HepG2 (cell line): ENCODE results near the gene RXFP1.

Experiments used
- CTCF ChIP-seq: sonication (generic); formaldehyde crosslinking; IDR thresholded peaks from 2 replicates; pipeline ENCODE4 v1.5.0; 2020; ENCODE audit warnings: mild to moderate bottlenecking, missing genetic modification reagents, moderate library complexity
- DPF2 ChIP-seq: sonication (generic); formaldehyde crosslinking; IDR thresholded peaks from 2 replicates; pipeline ENCODE4 v1.4.0; 2020; ENCODE audit warnings: mild to moderate bottlenecking, low read depth, missing genetic modification reagents, borderline replicate concordance
- EP300 ChIP-seq, 3 experiments: sonication (generic) in 1 of 3; formaldehyde crosslinking in 1 of 3; IDR thresholded peaks; 2 replicates each; pipeline versions ENCODE4 v1.5.1 to v1.6.1; 2011 to 2020; ENCODE audit warnings: low read depth in 2 of 3, low read length in 2 of 3, borderline replicate concordance in 1 of 3, improper control_type of control experiment in 1 of 3, mild to moderate bottlenecking in 1 of 3, missing genetic modification reagents in 1 of 3, moderate library complexity in 1 of 3
- REL ChIP-seq: sonication (generic); formaldehyde crosslinking; conservative IDR thresholded peaks from 2 replicates; pipeline ENCODE4 v1.8.0; 2022; ENCODE audit warnings: mild to moderate bottlenecking, missing genetic modification reagents, moderate library complexity
- TAF1 ChIP-seq: sonication (generic); formaldehyde crosslinking; IDR thresholded peaks from 2 replicates; pipeline ENCODE4 v1.4.0; 2020; ENCODE audit warnings: missing genetic modification reagents
- ZNF274 ChIP-seq: sonication (generic); formaldehyde crosslinking; IDR thresholded peaks from 2 replicates; pipeline ENCODE4 v1.5.1; 2020; ENCODE audit warnings: mild to moderate bottlenecking, missing genetic modification reagents
- TF ChIP-seq, protein P1 (sequence below): sonication (generic); formaldehyde crosslinking; conservative IDR thresholded peaks from 2 replicates; pipeline ENCODE4 v1.8.1; 2023; ENCODE audit warnings: missing genetic modification reagents
- TF ChIP-seq, protein P2 (sequence below): sonication (generic); formaldehyde crosslinking; IDR thresholded peaks from 2 replicates; pipeline ENCODE4 v1.5.0; 2020; ENCODE audit warnings: missing genetic modification reagents

DNA sequence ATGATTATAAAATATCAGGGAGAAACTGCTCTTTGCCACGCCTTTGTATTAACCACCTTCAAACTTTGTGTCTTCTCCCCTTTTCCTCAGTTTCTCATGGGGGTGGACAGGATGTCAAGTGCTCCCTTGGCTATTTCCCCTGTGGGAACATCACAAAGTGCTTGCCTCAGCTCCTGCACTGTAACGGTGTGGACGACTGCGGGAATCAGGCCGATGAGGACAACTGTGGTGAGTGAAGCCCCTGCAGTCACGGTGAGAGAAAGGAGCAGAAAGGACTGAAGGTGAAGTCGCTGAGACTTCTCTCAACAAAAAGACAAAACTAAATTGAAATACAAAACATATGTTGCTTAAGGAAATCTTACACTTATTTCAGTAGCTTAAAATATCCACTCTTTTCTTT is 50.9 kb downstream of the RXFP1 start:
- TF ChIP-seq ZNF274 (CRISPR knock-in tag) (no peak), REL (CRISPR knock-in tag) (no peak), DPF2 (CRISPR knock-in tag) (no peak), CTCF (no peak), EP300 (IDR thresholded peaks at IDR 0.05; ENCODE audit: low read depth in 2 of 2, low read length in 2 of 2) (no peak), EP300 (CRISPR knock-in tag; IDR thresholded peaks at IDR 0.05; ENCODE audit: borderline replicate concordance) (no peak), TAF1 (CRISPR knock-in tag) (no peak)
- TF ChIP-seq, protein P1, sequence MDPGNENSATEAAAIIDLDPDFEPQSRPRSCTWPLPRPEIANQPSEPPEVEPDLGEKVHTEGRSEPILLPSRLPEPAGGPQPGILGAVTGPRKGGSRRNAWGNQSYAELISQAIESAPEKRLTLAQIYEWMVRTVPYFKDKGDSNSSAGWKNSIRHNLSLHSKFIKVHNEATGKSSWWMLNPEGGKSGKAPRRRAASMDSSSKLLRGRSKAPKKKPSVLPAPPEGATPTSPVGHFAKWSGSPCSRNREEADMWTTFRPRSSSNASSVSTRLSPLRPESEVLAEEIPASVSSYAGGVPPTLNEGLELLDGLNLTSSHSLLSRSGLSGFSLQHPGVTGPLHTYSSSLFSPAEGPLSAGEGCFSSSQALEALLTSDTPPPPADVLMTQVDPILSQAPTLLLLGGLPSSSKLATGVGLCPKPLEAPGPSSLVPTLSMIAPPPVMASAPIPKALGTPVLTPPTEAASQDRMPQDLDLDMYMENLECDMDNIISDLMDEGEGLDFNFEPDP (CRISPR knock-in tag) = no peak
- TF ChIP-seq, protein P2, sequence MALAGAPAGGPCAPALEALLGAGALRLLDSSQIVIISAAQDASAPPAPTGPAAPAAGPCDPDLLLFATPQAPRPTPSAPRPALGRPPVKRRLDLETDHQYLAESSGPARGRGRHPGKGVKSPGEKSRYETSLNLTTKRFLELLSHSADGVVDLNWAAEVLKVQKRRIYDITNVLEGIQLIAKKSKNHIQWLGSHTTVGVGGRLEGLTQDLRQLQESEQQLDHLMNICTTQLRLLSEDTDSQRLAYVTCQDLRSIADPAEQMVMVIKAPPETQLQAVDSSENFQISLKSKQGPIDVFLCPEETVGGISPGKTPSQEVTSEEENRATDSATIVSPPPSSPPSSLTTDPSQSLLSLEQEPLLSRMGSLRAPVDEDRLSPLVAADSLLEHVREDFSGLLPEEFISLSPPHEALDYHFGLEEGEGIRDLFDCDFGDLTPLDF = no peak
